Hepatocyte (in vitro differentiated cells): ENCODE results near the gene S100A11. TPM values are rescaled to one million over a fixed set of nuclear protein-coding genes. Genes with fewer than 3 reads are reported as not detected.

Source experiments
- DNase-seq: peaks from one replicate; pipeline ENCODE4 v3.0.0-alpha.2; 2016; ENCODE audit warnings: low spot score
- H2AFZ ChIP-seq: fragments of 200-600 bp; sonication (generic); 2 replicates; pipeline ENCODE4 v1.6.0; 2016; ENCODE audit warnings: antibody characterized with exemption, mild to moderate bottlenecking
- H3K27ac ChIP-seq: fragments of 200-600 bp; sonication (generic); 2 replicates; pipeline ENCODE4 v1.5.1; 2016; ENCODE audit warnings: mild to moderate bottlenecking
- H3K27me3 ChIP-seq: fragments of 200-600 bp; sonication (generic); 2 replicates; pipeline ENCODE4 v1.6.1; 2016
- H3K36me3 ChIP-seq: fragments of 200-600 bp; sonication (generic); replicated peaks from 2 replicates; pipeline ENCODE4 v1.5.1; 2016; ENCODE audit warnings: low read depth; ENCODE audit not compliant: insufficient read depth
- H3K4me1 ChIP-seq: fragments of 200-600 bp; sonication (generic); 2 replicates; pipeline ENCODE4 v1.5.1; 2016; ENCODE audit warnings: mild to moderate bottlenecking, moderate library complexity; ENCODE audit not compliant: insufficient read depth
- H3K4me2 ChIP-seq: fragments of 200-600 bp; sonication (generic); 2 replicates; pipeline ENCODE4 v1.6.0; 2016
- H3K4me3 ChIP-seq: fragments of 200-600 bp; sonication (generic); 2 replicates; pipeline ENCODE4 v1.5.1; 2016; ENCODE audit warnings: mild to moderate bottlenecking
- H3K79me2 ChIP-seq: fragments of 200-600 bp; sonication (generic); 2 replicates; pipeline ENCODE4 v1.6.0; 2017; ENCODE audit warnings: mild to moderate bottlenecking
- H3K9me2 ChIP-seq: fragments of 200-600 bp; sonication (generic); replicated peaks from 2 replicates; pipeline ENCODE4 v1.6.0; 2017; ENCODE audit warnings: mild to moderate bottlenecking; ENCODE audit not compliant: insufficient read depth
- H3K9me3 ChIP-seq: fragments of 200-600 bp; sonication (generic); 2 replicates; pipeline ENCODE4 v1.5.1; 2016; ENCODE audit warnings: low read depth, mild to moderate bottlenecking
- H4K20me1 ChIP-seq: fragments of 200-600 bp; sonication (generic); 2 replicates; pipeline ENCODE4 v1.6.0; 2016; ENCODE audit warnings: mild to moderate bottlenecking; ENCODE audit not compliant: insufficient read depth, poor library complexity, severe bottlenecking
- CTCF ChIP-seq: fragments of 200-600 bp; sonication (generic); IDR thresholded peaks from 2 replicates; pipeline ENCODE4 v1.5.1; 2016; ENCODE audit warnings: antibody characterized with exemption, mild to moderate bottlenecking; ENCODE audit not compliant: poor library complexity
- EZH2 ChIP-seq: fragments of 200-600 bp; sonication (generic); IDR thresholded peaks from 2 replicates; pipeline ENCODE4 v1.6.1; 2016; ENCODE audit warnings: antibody characterized with exemption, mild to moderate bottlenecking, borderline replicate concordance
- EZH2phosphoT487 ChIP-seq: fragments of 200-600 bp; sonication (generic); IDR thresholded peaks from one replicate; pipeline ENCODE4 v1.6.1; 2018; ENCODE audit warnings: antibody characterized with exemption, mild to moderate bottlenecking, low read depth, moderate library complexity; ENCODE audit not compliant: unreplicated experiment, severe bottlenecking
- WGBS: methylation state at CpG from one replicate; pipeline ENCODE4 v1.1.6; 2016; ENCODE audit warnings: low lambda C conversion rate; ENCODE audit errors: missing lambda C conversion rate; 5-methylcytosine and 5-hydroxymethylcytosine counted together
- polyA plus RNA-seq: library from polyadenylated mRNA; unstranded; fragments of >200 nt; fragmentation: Nextera tagmentation; extraction: Ambion mirVana; gene quantifications from 2 replicates; pipeline ENCODE4 v1.2.1, GENCODE V29; 2016
- total RNA-seq: library from RNA; depleted of rRNA; stranded (reverse); fragments of >200 nt; gene quantifications from 2 replicates; pipeline ENCODE4 v1.2.3, GENCODE V29; 2014

The S100A11 gene
- total and polyA plus RNA-seq, 2 experiments from 2014 or later, result 258 to 1,491 TPM

- peaks cover 18% of the 10 kb centered on the region for H4K20me1 ChIP-seq
- H3K27me3 ChIP-seq, result no peaks in the 10 kb centered on the region
- no peak for DNase-seq
- peak overlapping the region; percentile 91 for H3K4me2 ChIP-seq
- WGBS, result 51% methylated on average over 5 of the region's 5 CpGs
- no peaks in the 10 kb centered on the region for H3K36me3 ChIP-seq
- no peak overlapping the region for H2AFZ ChIP-seq
- H3K79me2 ChIP-seq, result peaks cover 75% of the 10 kb centered on the region
- peak overlapping the region; percentile 7 for H3K4me3 ChIP-seq
- H3K27ac ChIP-seq, result peak overlapping the region; percentile 100
- H3K9me2 ChIP-seq, result no peaks in the 10 kb centered on the region
- TF ChIP-seq EZH2 (no peak), CTCF (no peak)
- no peaks in the 10 kb centered on the region for H3K9me3 ChIP-seq
- H3K4me1 ChIP-seq, result peaks cover 56% of the 10 kb centered on the region
Measured at GRCh38 chr1:151990058-151990855, 46.5 kb downstream of the S100A11 start.

DNA sequence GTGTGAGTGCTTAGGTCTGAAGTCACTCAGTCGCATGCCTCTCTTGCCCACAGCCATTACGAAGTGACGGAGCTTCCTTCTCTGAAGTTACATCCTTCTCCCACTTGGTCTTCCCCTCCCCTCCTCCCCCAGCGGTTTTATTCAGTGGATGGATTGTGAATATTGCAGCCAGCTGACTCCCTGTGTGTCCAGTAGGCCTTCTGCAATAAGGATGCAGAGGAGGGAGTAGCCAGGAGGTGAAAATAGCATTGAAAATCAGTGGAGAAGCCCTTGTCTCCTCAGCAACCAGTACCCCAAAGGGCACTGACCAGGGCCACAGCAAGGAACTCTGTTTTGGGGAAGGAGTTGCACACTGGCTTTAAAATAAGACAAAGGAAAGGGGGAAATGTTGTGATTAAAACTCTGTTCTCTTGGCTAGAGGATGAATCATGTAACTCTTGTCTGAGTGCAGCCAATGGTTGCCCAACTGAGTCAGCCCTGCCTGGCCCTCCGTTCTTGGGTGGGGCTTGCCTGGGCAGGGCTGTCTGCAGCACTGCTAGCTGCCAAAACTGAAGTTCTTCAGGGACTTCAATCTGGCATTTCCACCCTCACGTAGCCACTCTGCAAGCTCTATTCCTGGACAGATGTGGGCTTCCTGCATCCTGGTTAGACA lies 47.5 kb downstream of the S100A11 start:
- DNase-seq, result peak; percentile 70

DNA sequence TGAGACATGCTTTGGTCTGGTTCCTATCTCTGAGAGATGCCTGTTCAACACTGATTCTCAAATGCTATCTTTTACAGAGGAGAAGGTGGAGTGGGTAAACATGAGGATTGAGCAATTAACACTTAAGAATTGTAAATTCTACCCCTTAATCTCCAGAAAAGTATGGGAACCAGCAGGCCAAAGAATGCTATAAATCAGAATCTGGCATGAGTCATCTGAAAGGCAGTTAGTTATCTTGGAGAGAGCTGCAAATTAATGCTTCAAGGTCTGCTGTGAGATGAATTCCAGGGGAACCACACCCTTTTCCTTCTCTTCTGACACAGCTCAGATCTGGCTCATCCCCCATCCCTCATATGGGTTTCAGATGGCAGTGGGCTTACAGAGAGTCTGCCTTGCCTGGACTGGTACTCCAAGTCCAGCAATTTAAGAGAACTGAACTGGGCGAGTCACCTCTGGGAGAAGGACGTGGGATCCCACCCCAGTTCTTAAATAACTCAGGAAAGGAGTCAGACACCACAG lies 48.3 kb downstream of the S100A11 start:
- H3K9me2 ChIP-seq, result no peaks in the 10 kb centered on the region
- WGBS, result 52% methylated on average over 2 of the region's 2 CpGs
- peak; percentile 81 for DNase-seq
- no peak overlapping the region for H3K4me3 ChIP-seq
- no peak for TF ChIP-seq EZH2phosphoT487
- TF ChIP-seq EZH2, result no peak
- TF ChIP-seq CTCF, result no peak
- H4K20me1 ChIP-seq, result peaks cover 18% of the 10 kb centered on the region
- no peaks in the 10 kb centered on the region for H3K9me3 ChIP-seq
- H3K27me3 ChIP-seq, result no peaks in the 10 kb centered on the region
- no peaks in the 10 kb centered on the region for H3K36me3 ChIP-seq
- H3K4me2 ChIP-seq, result peak overlapping the region; percentile 91
- H2AFZ ChIP-seq, result no peak overlapping the region
- H3K27ac ChIP-seq, result peak overlapping the region; percentile 100
- H3K79me2 ChIP-seq, result peaks cover 90% of the 10 kb centered on the region
- peaks cover 62% of the 10 kb centered on the region for H3K4me1 ChIP-seq

More for the DNA sequence above, 47.5 kb downstream of the S100A11 start:
- Histone ChIP-seq H3K9me3 (no peaks in the 10 kb centered on the region), H3K27me3 (no peaks in the 10 kb centered on the region), H3K4me2 (peak overlapping the region; percentile 91), H3K9me2 (no peaks in the 10 kb centered on the region), H3K79me2 (peaks cover 84% of the 10 kb centered on the region), H2AFZ (no peak overlapping the region), H3K27ac (peak overlapping the region; percentile 100), H3K4me1 (peaks cover 56% of the 10 kb centered on the region), H4K20me1 (peaks cover 18% of the 10 kb centered on the region), H3K4me3 (peak overlapping the region; percentile 7), H3K36me3 (no peaks in the 10 kb centered on the region)
- 39% methylated on average over 6 of the region's 6 CpGs for WGBS
- no peak for TF ChIP-seq EZH2phosphoT487
- no peak for TF ChIP-seq EZH2
- TF ChIP-seq CTCF, result no peak
